ENCODE data around the gene COL6A3. TPM values are rescaled to one million over a fixed set of nuclear protein-coding genes. Genes with fewer than 3 reads are reported as not detected.

The COL6A3 gene
- total RNA-seq, 2 experiments from 2014 or later, result 2.5 to 3.0 TPM

DNA sequence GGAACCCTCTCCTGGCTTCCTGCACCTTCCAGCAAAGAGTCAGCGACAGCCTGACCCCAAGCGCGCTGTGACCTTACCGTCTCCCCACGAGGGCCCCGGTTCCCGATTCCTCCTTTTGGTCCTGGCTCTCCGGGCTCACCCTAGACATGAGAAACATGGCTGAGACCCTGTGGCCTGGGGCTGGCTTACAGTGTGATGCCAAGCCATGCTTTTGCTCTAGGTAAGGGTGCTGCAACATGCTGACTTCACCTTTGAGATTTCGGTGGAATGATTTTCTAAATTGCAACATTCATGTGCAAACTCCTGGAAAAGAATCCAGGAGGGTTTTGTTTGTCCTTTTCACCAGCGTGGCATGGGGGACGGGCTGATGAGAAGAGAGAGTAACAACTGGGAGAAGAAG is 63.9 kb downstream of the COL6A3 start:
- CTCF ChIA-PET, result interaction anchor here (0.6 kb wide), 1 partner anchor 163 kb away, joined by 4 read pairs; no protein-coding TSS in a partner anchor
- H3K4me1 Mint-ChIP-seq (ENCODE audit: low read depth), result no peaks in the 10 kb centered on the region
- intact Hi-C loops (cut with micrococcal nuclease), result no loop called here
- H3K4me3 Mint-ChIP-seq, result no peak overlapping the region
- H3K27ac Mint-ChIP-seq, result no peak overlapping the region
- H3K27me3 Mint-ChIP-seq (ENCODE audit: low read depth), result no peaks in the 10 kb centered on the region
- no peaks in the 10 kb centered on the region for H3K36me3 Mint-ChIP-seq (ENCODE audit: low read depth)
- no peaks in the 10 kb centered on the region for H3K9me3 Mint-ChIP-seq
- DNase-seq, result no peak

DNA sequence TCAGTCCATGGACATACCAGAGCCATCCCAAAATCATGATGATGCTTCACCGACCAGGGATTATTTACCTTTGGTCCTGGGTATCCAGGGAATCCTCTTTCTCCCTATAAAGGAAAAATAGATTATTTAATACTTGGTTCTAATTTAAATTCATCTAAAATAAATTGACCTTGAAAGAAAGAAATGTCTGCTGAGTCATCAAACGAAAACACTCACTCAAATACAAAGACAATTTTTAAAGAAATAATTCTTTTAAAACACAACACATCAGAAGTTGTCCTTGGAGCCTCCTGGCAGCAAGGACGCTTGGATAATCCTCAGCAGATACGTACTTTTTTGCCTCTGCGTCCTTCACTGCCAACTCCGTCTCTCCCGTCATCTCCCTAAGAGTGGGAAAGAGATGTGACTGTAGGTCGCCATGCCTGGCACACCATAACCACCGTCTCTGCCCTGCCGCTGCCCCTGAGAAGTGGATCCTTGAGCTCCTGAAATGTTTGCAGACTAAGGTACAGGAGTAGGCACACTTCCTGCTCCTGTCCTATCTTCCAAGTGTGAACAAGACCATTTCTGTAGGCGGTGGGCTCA is 65.6 kb downstream of the COL6A3 start:
- CTCF ChIA-PET, result no interaction called here
- H3K27ac Mint-ChIP-seq, result no peak overlapping the region
- no peaks in the 10 kb centered on the region for H3K4me1 Mint-ChIP-seq (ENCODE audit: low read depth)
- no peak for DNase-seq
- no peaks in the 10 kb centered on the region for H3K27me3 Mint-ChIP-seq (ENCODE audit: low read depth)
- intact Hi-C loops (cut with micrococcal nuclease), result no loop called here
- H3K36me3 Mint-ChIP-seq (ENCODE audit: low read depth), result no peaks in the 10 kb centered on the region
- H3K9me3 Mint-ChIP-seq, result no peaks in the 10 kb centered on the region
- no peak overlapping the region for H3K4me3 Mint-ChIP-seq

DNA sequence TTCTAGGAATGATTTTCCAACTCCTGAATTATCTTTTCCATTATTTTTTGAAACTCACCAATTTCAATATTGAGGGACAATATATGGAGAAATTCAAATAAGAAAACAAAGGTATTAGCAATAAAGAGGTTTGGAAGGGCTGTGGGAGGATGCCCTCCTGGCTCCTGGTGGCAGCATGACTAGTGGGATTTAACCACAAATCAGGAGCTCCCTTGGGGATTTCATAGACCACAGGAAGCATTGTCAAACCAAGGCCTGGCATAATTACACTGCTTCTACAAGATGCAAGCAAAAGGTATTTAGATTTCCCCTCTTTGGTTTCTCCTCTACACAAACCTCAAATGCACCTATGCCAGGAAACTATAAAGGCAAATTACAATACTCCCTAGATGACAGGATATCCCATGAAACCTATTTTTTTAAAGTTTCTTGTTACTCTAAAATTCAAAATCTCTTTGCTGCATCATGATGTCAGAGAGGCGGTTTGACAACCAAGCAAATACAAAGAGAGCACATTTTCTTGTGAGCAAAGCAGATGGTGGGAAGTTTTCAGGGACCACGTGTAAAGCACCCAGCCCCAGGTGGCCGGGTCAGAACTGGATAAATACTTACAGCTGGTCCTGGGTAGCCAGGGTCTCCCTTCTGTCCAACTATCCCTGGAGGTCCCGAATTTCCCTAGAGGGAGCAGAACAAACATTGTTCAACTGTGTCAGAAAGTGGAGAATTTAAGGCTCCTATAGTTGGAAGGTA is 67.9 kb downstream of the COL6A3 start:
- CTCF ChIA-PET, result interaction anchor here (0.6 to 1.1 kb wide), 3 partner anchors 130 to 1025 kb away, joined by 3 read pairs; no protein-coding TSS in a partner anchor
- intact Hi-C loops (cut with micrococcal nuclease), result no loop called here
- Mint-ChIP-seq H3K4me3 (no peak overlapping the region), H3K9me3 (no peaks in the 10 kb centered on the region), H3K4me1 (ENCODE audit: low read depth) (no peaks in the 10 kb centered on the region), H3K27me3 (ENCODE audit: low read depth) (no peaks in the 10 kb centered on the region), H3K36me3 (ENCODE audit: low read depth) (no peaks in the 10 kb centered on the region), H3K27ac (no peak overlapping the region)
- DNase-seq, result no peak

DNA sequence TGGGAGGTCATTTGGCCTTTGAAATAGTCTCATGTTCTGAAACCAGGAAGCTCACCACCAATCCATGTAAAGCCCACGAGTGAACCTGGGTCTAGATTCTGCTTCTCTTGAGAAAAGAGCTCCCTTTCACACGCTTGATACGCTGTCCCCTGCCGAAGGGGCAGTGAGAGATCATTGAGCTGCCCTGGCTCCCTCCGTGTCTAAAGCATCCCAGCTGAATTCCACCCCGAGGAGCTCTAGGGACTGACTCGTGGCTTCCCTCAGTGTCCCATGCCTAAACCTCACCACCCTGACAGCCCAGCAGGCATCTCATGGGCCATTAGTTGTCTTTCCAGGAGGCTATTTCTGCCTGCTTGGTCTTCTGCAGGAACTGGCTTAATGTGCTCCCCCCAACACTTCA is 68.6 kb downstream of the COL6A3 start:
- Mint-ChIP-seq H3K27ac (no peak overlapping the region), H3K4me1 (ENCODE audit: low read depth) (no peaks in the 10 kb centered on the region), H3K36me3 (ENCODE audit: low read depth) (no peaks in the 10 kb centered on the region), H3K27me3 (ENCODE audit: low read depth) (no peaks in the 10 kb centered on the region), H3K4me3 (no peak overlapping the region), H3K9me3 (no peaks in the 10 kb centered on the region)
- DNase-seq, result no peak
- intact Hi-C loops (cut with micrococcal nuclease), result no loop called here
- CTCF ChIA-PET, result interaction anchor here (1.1 kb wide), 1 partner anchor 130 kb away, joined by 3 read pairs; no protein-coding TSS in a partner anchor

DNA sequence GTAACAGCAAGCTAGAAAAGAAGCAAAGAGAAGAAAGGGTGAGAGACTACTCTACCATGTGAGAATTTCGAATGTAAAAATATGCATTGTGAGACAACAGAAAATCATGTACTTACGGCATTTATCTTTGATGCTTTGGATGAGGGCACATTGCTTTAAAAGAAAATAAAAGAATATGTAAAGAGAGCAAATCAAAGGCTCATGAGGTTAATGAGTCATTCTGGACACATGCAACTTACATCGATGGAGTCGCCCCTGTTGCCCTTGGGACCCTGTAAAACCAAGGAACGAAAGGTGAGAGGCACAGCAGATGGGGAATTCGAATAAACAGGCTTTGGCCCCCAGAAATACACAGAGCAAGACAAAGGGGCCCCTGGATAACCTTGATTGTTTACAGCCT is 69.0 kb downstream of the COL6A3 start:
- Mint-ChIP-seq H3K36me3 (ENCODE audit: low read depth) (no peaks in the 10 kb centered on the region), H3K27me3 (ENCODE audit: low read depth) (no peaks in the 10 kb centered on the region), H3K4me3 (no peak overlapping the region), H3K4me1 (ENCODE audit: low read depth) (no peaks in the 10 kb centered on the region), H3K27ac (no peak overlapping the region), H3K9me3 (no peaks in the 10 kb centered on the region)
- CTCF ChIA-PET, result interaction anchor here (1.1 kb wide), 1 partner anchor 131 kb away, joined by 3 read pairs; no protein-coding TSS in a partner anchor
- DNase-seq, result no peak
- intact Hi-C loops (cut with micrococcal nuclease), result no loop called here

DNA sequence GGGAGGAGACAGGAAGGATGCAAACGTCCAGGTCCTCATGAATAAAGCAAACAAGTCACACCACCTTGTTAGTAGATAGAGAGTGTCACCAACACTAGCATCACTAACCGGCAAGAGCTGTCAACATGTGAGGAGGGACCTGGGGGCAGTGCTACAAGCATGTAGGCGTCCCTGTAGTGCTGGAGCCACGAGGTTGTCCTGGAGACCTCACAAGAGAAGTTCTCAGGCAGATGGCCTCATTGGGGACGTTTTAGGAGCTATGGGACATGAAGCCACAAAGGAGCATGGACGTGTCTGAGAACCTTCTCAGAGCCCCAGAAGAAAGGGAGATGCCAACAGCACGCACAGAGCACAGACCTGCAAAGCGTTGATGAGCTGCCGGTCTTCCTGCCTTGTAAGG is 70.0 kb downstream of the COL6A3 start:
- DNase-seq, result no peak
- no peaks in the 10 kb centered on the region for H3K36me3 Mint-ChIP-seq (ENCODE audit: low read depth)
- no peaks in the 10 kb centered on the region for H3K4me1 Mint-ChIP-seq (ENCODE audit: low read depth)
- no peaks in the 10 kb centered on the region for H3K9me3 Mint-ChIP-seq
- intact Hi-C loops (cut with micrococcal nuclease), result no loop called here
- H3K4me3 Mint-ChIP-seq, result no peak overlapping the region
- H3K27me3 Mint-ChIP-seq (ENCODE audit: low read depth), result no peaks in the 10 kb centered on the region
- no peak overlapping the region for H3K27ac Mint-ChIP-seq
- CTCF ChIA-PET, result interaction anchor here (0.6 kb wide), 1 partner anchor 1137 kb away, joined by 3 read pairs; no protein-coding TSS in a partner anchor

DNA sequence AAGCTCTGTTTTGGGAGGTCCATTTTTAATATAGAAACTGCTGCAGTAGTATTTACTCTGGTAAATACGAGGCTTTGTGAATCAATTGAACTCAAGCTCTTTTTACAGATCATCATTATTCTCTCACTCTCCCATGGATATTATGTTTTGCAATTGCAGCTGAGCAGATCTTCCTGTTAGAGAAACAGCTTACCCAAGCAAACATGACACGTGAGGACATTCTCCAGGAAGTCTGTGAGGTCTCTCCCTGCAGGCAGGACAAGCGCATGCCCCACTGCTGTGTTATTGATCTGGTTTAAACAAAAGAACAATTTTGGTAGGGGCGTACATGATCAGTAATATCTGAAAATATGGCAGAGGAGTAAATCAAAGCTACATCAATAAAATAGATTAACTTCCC is 72.1 kb downstream of the COL6A3 start:
- intact Hi-C loops (cut with micrococcal nuclease), result no loop called here
- CTCF ChIA-PET, result interaction anchor here (0.6 to 1.0 kb wide), 2 partner anchors 79 to 104 kb away, joined by 3 to 5 read pairs; no protein-coding TSS in a partner anchor

DNA sequence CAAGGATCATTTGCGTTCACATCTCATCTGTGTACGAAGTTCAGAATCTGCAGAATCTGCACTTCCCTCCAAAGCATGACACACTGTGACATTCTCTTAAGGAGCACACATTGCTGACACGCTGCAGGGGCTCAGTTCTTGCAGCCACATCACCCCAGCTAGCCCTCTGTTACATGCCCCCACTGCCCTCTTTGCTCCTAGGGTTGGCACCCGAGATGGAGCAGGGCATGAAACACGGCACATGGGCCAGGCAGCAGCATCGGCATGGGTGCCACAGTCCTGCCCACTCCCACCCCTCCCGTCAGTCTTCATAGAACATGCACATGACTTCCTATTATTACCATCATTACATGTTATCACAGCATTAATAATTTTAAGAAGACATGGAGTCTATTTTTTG is 76.4 kb downstream of the COL6A3 start:
- H3K4me3 Mint-ChIP-seq, result no peak overlapping the region
- CTCF ChIA-PET, result no interaction called here

More for the DNA sequence above, 72.1 kb downstream of the COL6A3 start:
- Mint-ChIP-seq H3K4me1 (ENCODE audit: low read depth) (no peaks in the 10 kb centered on the region), H3K27ac (no peak overlapping the region), H3K4me3 (no peak overlapping the region), H3K36me3 (ENCODE audit: low read depth) (no peaks in the 10 kb centered on the region), H3K9me3 (no peaks in the 10 kb centered on the region), H3K27me3 (ENCODE audit: low read depth) (no peaks in the 10 kb centered on the region)
- no peak for DNase-seq

DNA sequence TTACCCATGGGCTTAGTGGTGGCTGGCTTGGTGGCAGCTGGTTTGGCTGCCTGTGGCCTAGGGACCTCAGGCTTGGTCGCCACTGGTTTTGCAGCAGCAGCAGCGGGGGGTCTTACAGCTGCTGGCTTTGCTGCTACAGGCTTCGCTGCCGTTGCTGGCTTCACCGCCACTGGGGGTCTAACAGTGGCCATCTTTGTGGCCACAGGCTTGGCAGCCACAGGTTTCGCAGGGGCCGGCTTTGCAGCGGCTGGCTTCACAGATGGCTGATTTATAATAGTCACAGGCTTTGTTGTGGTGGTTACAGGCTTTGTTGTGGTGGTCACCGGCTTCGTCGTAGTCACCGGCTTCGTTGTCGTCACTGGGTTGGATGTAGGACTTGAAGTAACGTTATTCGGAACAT is 77.8 kb downstream of the COL6A3 start:
- CTCF ChIA-PET, result interaction anchor here (0.6 kb wide), 1 partner anchor 140 kb away, joined by 3 read pairs; no protein-coding TSS in a partner anchor
- intact Hi-C loops (cut with micrococcal nuclease), result no loop called here
- Mint-ChIP-seq H3K9me3 (no peaks in the 10 kb centered on the region), H3K27ac (no peak overlapping the region), H3K4me3 (no peak overlapping the region), H3K36me3 (ENCODE audit: low read depth) (peaks cover 1% of the 10 kb centered on the region), H3K4me1 (ENCODE audit: low read depth) (no peaks in the 10 kb centered on the region), H3K27me3 (ENCODE audit: low read depth) (no peaks in the 10 kb centered on the region)
- DNase-seq, result no peak

More for the DNA sequence above, 76.4 kb downstream of the COL6A3 start:
- H3K9me3 Mint-ChIP-seq, result no peaks in the 10 kb centered on the region
- no peaks in the 10 kb centered on the region for H3K27me3 Mint-ChIP-seq (ENCODE audit: low read depth)
- H3K27ac Mint-ChIP-seq, result no peak overlapping the region
- H3K4me1 Mint-ChIP-seq (ENCODE audit: low read depth), result no peaks in the 10 kb centered on the region
- intact Hi-C loops (cut with micrococcal nuclease), result no loop called here
- no peak for DNase-seq
- H3K36me3 Mint-ChIP-seq (ENCODE audit: low read depth), result peaks cover 1% of the 10 kb centered on the region

DNA sequence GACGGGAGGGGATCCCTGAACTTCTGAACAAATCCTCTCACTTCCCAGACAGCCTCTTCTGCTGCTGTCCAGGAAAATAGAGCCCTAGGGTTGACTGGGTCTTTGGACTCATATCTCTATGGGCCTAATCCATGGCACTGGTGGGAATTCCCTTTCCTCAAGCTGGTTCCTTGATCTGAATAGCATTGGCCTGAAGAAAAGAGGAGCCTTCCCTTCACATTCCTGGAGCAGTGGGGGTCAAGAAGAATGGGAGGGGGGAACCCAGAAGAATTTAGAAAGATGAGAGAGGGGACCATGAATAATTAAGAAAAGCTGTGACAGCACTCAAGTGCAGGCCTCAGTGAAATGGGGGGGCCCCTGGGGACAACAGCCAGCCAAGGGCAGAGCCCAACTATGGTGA is 80.2 kb downstream of the COL6A3 start:
- CTCF ChIA-PET, result no interaction called here
- Mint-ChIP-seq H3K4me3 (no peak overlapping the region), H3K27me3 (ENCODE audit: low read depth) (no peaks in the 10 kb centered on the region), H3K9me3 (no peaks in the 10 kb centered on the region), H3K36me3 (ENCODE audit: low read depth) (peaks cover 1% of the 10 kb centered on the region), H3K27ac (no peak overlapping the region), H3K4me1 (ENCODE audit: low read depth) (no peaks in the 10 kb centered on the region)
- intact Hi-C loops (cut with micrococcal nuclease), result no loop called here
- DNase-seq, result no peak

DNA sequence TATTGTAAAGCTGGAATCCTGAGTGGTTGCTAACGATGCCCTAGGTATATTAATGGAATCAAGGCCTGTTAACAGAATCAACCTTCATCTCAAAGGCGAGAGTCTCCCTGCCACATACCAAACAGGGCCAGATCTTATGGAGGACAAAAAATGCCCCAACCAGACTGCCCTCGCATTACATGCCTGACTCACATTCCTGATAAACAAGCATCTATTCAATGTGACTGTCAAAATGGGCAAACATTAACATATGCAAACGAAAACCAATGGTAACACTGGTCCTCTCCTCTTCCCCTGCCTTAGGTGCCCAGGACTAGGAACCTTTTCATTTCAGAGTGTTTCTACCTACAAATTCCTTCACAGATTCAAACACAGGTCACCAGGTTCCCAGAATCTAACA is 83.4 kb downstream of the COL6A3 start:
- no peak for DNase-seq
- intact Hi-C loops (cut with micrococcal nuclease), result no loop called here
- Mint-ChIP-seq H3K4me3 (no peak overlapping the region), H3K9me3 (no peaks in the 10 kb centered on the region), H3K27ac (no peak overlapping the region), H3K36me3 (ENCODE audit: low read depth) (peaks cover 1% of the 10 kb centered on the region), H3K4me1 (ENCODE audit: low read depth) (no peaks in the 10 kb centered on the region), H3K27me3 (ENCODE audit: low read depth) (no peaks in the 10 kb centered on the region)
- CTCF ChIA-PET, result no interaction called here

DNA sequence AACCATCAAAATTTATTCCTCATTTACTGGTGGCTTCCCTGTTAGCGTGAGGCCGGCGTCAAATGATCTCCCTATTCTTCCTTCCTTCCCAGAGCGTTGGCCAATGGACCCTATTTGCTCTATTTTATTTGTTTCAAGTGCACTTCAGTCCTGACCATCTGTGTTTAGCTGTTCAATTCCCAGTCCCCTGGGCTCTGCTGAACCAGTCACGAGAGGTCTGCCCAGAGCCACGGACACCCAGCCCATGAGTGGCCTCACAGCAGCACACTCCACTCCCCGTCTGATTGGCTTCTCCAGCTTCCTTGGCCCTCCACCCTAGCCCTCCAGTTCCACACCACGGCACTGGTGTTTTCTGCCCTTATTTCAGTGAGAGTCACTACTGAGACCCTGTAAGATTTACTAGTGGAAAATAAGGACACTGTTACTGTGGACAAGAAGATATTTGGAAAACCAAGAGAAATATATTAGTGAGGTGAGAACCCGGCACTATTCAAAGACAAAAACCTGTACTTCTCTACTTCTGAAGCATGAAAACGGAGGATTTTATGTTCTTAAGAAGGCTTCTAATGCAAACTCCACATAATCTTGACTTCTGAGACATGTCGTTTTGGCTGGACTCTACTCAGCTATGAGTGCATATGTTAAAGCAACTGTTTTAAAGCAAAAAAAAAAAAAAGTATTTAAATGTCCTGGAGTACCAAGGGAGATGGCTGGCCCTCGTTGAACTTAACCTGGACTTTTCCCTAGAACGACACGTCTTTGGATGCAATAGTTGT is 86.6 kb downstream of the COL6A3 start:
- no peak for DNase-seq
- H3K36me3 Mint-ChIP-seq (ENCODE audit: low read depth), result no peaks in the 10 kb centered on the region
- H3K27me3 Mint-ChIP-seq (ENCODE audit: low read depth), result no peaks in the 10 kb centered on the region
- H3K4me3 Mint-ChIP-seq, result no peak overlapping the region
- intact Hi-C loops (cut with micrococcal nuclease), result no loop called here
- no peaks in the 10 kb centered on the region for H3K9me3 Mint-ChIP-seq
- H3K27ac Mint-ChIP-seq, result no peak overlapping the region
- no peaks in the 10 kb centered on the region for H3K4me1 Mint-ChIP-seq (ENCODE audit: low read depth)
- CTCF ChIA-PET, result interaction anchor here (0.6 to 1.6 kb wide), 4 partner anchors 92 to 265 kb away, joined by 3 to 6 read pairs (median 4); no protein-coding TSS in a partner anchor

Measured in activated naive CD4-positive, alpha-beta T cell treated with anti-CD3 and anti-CD28 coated beads for 36 hours (primary cell).